Measurements from ENCODE around the gene CHD1.

CHD1 gene

GRCh38 chr5:98904780-98905179 lies 24.0 kb downstream of the CHD1 start:
- no peak for DNase-seq (ENCODE audit: low read depth in 1 of 2, low spot score in 1 of 2)

- DNase-seq (ENCODE audit: low read depth in 1 of 2, low spot score in 1 of 2) = no peak
These were observed 26.1 kb downstream of the CHD1 start for GRCh38 chr5:98902733-98903132.

GRCh38 chr5:98899456-98899855 lies 29.4 kb downstream of the CHD1 start:
- no peak for DNase-seq (ENCODE audit: low read depth in 1 of 2, low spot score in 1 of 2)

GRCh38 chr5:98898743-98899142 lies 30.1 kb downstream of the CHD1 start:
- DNase-seq (ENCODE audit: low read depth in 1 of 2, low spot score in 1 of 2) = no peak

GRCh38 chr5:98891591-98891990 lies 37.2 kb downstream of the CHD1 start:
- DNase-seq (ENCODE audit: low read depth in 1 of 2, low spot score in 1 of 2) = no peak

GRCh38 chr5:98880598-98880997 lies 48.2 kb downstream of the CHD1 start:
- no peak for DNase-seq (ENCODE audit: low read depth in 1 of 2, low spot score in 1 of 2)

GRCh38 chr5:98880151-98880550 lies 48.7 kb downstream of the CHD1 start:
- DNase-seq (ENCODE audit: low read depth in 1 of 2, low spot score in 1 of 2) = peak in 1 of 2 donors; percentile 8

- no peak for DNase-seq (ENCODE audit: low read depth in 1 of 2, low spot score in 1 of 2)
These were observed 51.2 kb downstream of the CHD1 start for GRCh38 chr5:98877600-98877999.

- DNase-seq (ENCODE audit: low read depth in 1 of 2, low spot score in 1 of 2) = no peak
These were observed 56.1 kb downstream of the CHD1 start for GRCh38 chr5:98872674-98873073.

GRCh38 chr5:98865690-98866089 lies 63.1 kb downstream of the CHD1 start:
- no peak for DNase-seq (ENCODE audit: low read depth in 1 of 2, low spot score in 1 of 2)

GRCh38 chr5:98847054-98847453 lies 81.8 kb downstream of the CHD1 start:
- DNase-seq (ENCODE audit: low read depth in 1 of 2, low spot score in 1 of 2) = no peak

- DNase-seq (ENCODE audit: low read depth in 1 of 2, low spot score in 1 of 2) = no peak
These were observed 82.3 kb downstream of the CHD1 start for GRCh38 chr5:98846520-98846919.

GRCh38 chr5:98845878-98846277 lies 82.9 kb downstream of the CHD1 start:
- no peak for DNase-seq (ENCODE audit: low read depth in 1 of 2, low spot score in 1 of 2)

- DNase-seq (ENCODE audit: low read depth in 1 of 2, low spot score in 1 of 2) = no peak
These were observed 83.9 kb downstream of the CHD1 start for GRCh38 chr5:98844865-98845264.

- DNase-seq (ENCODE audit: low read depth in 1 of 2, low spot score in 1 of 2) = no peak
These were observed 85.3 kb downstream of the CHD1 start for GRCh38 chr5:98843481-98843880.

- DNase-seq (ENCODE audit: low read depth in 1 of 2, low spot score in 1 of 2) = no peak
These were observed 87.9 kb downstream of the CHD1 start for GRCh38 chr5:98840946-98841345.

GRCh38 chr5:98839469-98840383 lies 89.1 kb downstream of the CHD1 start:
- peak in 1 of 2 donors; percentile 4 for DNase-seq (ENCODE audit: low read depth in 1 of 2, low spot score in 1 of 2)

- DNase-seq (ENCODE audit: low read depth in 1 of 2, low spot score in 1 of 2) = no peak
These were observed 92.6 kb downstream of the CHD1 start for GRCh38 chr5:98836175-98836574.

GRCh38 chr5:98827588-98828284 lies 101.1 kb downstream of the CHD1 start:
- no peak for DNase-seq (ENCODE audit: low read depth in 1 of 2, low spot score in 1 of 2)

- no peak for DNase-seq (ENCODE audit: low read depth in 1 of 2, low spot score in 1 of 2)
These were observed 101.6 kb downstream of the CHD1 start for GRCh38 chr5:98827161-98827560.

- DNase-seq (ENCODE audit: low read depth in 1 of 2, low spot score in 1 of 2) = no peak
These were observed 103.0 kb downstream of the CHD1 start for GRCh38 chr5:98825582-98826375.
